GM23248 (cell line): Measurements from ENCODE around the gene TPI1.

Experiments
- EZH2 ChIP-seq: fragments of 200-600 bp; sonication (generic); IDR thresholded peaks from 2 replicates; pipeline ENCODE4 v1.6.1; 2018; ENCODE audit warnings: antibody characterized with exemption, mild to moderate bottlenecking; ENCODE audit not compliant: insufficient read depth, poor library complexity, severe bottlenecking
- EZH2phosphoT487 ChIP-seq: fragments of 200-600 bp; sonication (generic); IDR thresholded peaks from 2 replicates; pipeline ENCODE4 v1.6.1; 2018; ENCODE audit warnings: antibody characterized with exemption, moderate library complexity, mild to moderate bottlenecking, low read depth; ENCODE audit not compliant: insufficient read depth

GRCh38 chr12:6888360-6888759 is 21.0 kb downstream of the TPI1 start:
- TF ChIP-seq EZH2 (no peak), EZH2phosphoT487 (no peak)
